Jurkat, Clone E6-1 (cell line): ENCODE measurements around the gene RAMAC.
"Not testable (repeated sequence)": the region's sequence is repeated elsewhere in the genome, so short reads cannot be mapped to it uniquely, and the experiment has no call there.

Experiments used
- DNase-seq: peaks from one replicate; pipeline ENCODE4 v3.0.0-alpha.2; 2011; ENCODE audit warnings: low read depth, low spot score
- H3K4me3 ChIP-seq: 2 replicates; pipeline ENCODE4 v1.5.1; 2011; ENCODE audit warnings: mild to moderate bottlenecking, low read length, control low read depth, moderate library complexity

The RAMAC gene

GRCh38 chr15:82999905-83000671 is 14.1 kb downstream of the RAMAC start:
- peak overlapping the region; percentile 35 for H3K4me3 ChIP-seq
- DNase-seq: peak; percentile 77

GRCh38 chr15:83000672-83001031 is 14.6 kb downstream of the RAMAC start:
- not testable (repeated sequence) for DNase-seq, H3K4me3 ChIP-seq

DNA sequence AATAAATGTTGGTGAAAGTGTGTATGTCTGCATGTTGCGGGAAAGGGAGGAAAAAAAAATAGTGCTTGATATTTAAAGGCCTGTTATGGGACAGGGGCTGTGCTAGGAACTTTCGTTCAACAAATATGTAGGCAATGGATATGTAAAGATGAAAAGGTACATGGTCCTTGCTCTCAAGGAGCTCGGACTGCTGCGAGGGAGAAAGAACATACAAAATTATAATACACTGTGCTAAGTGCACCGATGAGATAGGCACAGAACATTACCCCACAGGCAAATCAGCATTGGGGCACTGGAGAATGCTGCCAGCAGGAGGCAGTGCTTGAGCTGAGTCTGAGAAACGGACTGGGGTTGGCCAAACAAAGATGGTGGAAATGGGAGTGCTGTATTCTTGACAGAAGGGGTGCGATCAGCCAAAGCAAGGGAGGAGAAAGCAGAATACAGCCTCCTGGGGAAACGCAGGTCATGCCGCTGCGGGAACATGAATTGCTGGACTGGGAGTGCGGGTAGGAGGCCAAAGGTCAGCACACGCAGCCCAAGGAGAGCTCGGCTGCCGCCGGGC is 24.8 kb downstream of the RAMAC start:
- H3K4me3 ChIP-seq: peak overlapping the region; percentile 99
- peak; percentile 82 for DNase-seq

DNA sequence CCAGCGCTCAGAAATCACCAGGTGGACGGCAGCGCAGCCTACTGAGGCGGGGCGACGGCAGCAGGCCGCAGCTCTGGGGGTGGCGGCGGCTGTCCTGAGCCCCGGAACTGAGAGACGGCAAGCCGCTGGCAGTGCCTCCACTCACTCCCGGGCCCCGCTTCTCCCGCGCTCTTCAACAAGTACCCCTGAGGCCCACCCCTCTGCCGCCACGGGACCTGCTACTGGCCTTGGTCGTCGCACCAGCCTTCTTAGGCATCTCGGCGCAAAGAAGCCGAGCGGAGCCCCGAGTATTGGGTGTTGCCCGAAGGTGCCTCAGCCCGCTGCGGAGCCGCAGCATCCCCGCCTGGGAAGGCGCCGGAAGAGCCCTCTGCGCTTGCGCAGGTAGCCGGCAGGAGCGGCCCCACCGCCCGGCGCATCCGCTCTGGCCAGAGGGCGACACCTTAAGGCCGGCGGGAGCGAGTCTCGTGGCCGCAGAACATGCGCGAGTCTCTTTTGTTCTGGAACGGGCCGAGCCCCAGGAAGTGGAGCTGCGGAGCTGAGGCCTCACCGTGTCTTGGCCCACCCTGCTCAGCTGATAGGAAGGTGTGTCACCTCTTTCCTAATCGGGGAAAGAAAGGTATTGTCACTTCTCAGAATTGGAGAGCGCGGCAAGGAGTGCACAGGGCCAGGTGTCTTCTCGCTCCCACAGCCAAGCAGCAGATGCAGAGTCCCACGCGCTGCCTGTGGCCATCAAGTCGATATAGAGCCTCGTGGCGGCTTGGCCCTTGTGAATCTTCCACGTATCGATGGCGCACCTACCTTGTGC is 25.5 kb downstream of the RAMAC start, which contains the start of gene C15orf40:
C15orf40 (minus strand) TSS at position 369 of the 805 bp plus-strand sequence; CDS start at position 337, 32 bp downstream.
- peak within 1 kb of the TSS; percentile 99 for H3K4me3 ChIP-seq
- DNase-seq: peak; percentile 85

DNA sequence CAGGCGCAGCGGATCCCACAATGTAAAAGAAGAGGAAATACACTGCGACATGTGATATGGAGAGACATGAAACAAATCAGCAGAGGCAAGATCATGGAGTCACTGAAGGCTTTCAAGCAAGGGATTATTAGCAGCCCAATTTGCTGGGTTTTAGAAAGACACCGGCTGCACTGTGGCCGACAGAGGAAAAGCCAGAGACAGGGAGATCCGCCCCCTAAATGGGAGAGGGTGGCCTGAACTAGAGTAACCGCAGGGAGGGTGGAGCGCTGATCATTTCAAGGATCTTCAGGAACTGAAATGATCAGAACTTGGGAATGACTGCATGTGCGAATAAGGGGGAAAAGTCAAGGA is 26.0 kb downstream of the RAMAC start:
- no peak for DNase-seq
- peak overlapping the region; percentile 99 for H3K4me3 ChIP-seq

GRCh38 chr15:83012636-83013035 is 26.6 kb downstream of the RAMAC start:
- H3K4me3 ChIP-seq: no peak overlapping the region
- no peak for DNase-seq

GRCh38 chr15:83014205-83014653 is 28.2 kb downstream of the RAMAC start:
- no peak overlapping the region for H3K4me3 ChIP-seq
- no peak for DNase-seq

DNA sequence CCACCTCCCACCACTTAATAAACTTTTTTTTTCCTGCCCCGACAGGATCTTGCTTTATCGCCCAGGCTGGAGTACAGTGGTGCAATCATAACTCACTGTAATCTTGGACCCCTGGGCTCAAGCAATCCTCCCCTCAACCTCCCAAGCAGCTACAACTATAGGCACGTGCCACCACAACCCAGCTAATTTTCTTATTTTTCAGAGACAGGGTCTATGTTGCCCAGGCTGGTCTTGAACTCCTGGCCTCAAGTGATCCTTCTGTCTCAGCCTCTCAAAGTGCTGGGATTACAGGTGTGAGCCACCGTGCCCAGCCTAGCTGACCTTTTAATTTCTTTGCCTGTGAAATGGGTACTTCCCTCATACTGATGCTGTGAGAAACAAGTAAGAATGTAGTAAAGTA is 29.4 kb downstream of the RAMAC start:
- H3K4me3 ChIP-seq: no peak overlapping the region
- no peak for DNase-seq

DNA sequence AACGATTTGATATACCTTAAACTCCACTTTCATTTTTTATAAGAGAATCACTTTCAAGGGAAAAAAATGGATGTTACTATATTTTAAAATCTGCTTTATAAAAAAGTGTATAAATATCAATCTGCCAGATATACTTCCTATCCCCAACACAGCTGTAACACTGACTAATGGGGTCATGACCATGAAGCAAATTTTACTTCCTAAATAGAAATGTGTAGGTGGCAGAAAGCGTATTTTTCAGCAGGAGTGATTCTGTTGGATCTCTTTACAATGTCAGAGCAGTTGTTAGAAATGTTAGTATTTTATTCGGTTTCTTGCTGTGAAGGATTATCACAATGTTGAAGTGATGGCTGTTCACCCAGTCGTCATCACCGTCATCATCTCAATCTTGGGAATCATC is 30.9 kb downstream of the RAMAC start:
- no peak for DNase-seq
- H3K4me3 ChIP-seq: no peak overlapping the region

- H3K4me3 ChIP-seq: no peak overlapping the region
- no peak for DNase-seq
These were observed 32.4 kb downstream of the RAMAC start for GRCh38 chr15:83018436-83018835.

GRCh38 chr15:83030021-83030420 is 44.0 kb downstream of the RAMAC start:
- no peak overlapping the region for H3K4me3 ChIP-seq
- DNase-seq: no peak

- not testable (repeated sequence) for DNase-seq, H3K4me3 ChIP-seq
These were observed 45.2 kb downstream of the RAMAC start for GRCh38 chr15:83031234-83031633.

DNA sequence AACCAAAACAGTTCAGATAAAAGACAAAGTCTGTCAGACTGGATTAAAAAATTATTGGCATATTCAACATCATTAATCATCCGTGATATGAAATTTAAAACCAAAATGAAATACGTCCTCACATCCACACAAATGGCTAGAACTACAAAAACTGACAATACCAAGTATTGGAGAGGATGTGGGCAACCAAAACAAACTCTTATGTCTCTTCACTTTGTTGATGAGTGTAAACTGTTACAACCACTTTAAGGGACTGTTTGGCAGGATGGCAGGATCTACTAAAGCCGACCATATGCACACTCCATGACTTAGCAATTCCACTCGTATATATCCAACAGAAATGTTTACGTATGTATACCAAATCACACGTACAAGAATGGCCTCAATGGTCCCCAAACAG is 50.2 kb downstream of the RAMAC start:
- peak; percentile 42 for DNase-seq
- no peak overlapping the region for H3K4me3 ChIP-seq

DNA sequence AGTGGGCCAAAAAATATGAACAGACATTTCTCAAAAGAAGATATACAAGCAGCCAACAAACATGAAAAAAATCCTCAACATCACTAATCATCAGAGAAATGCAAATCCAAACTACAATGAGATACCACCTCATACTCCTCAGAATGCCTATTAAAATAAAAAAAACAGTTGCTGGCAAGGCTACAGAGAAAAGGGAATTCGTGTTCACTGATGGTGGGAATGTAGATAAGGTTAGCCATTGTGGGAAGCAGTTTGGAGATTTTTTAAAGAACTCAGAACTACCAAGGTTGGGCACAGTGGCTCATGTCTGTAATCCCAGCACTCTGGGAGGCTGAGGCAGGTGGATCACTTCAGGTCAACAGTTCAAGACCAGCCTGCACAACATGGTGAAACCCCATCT is 53.2 kb downstream of the RAMAC start:
- DNase-seq: no peak
- H3K4me3 ChIP-seq: no peak overlapping the region
